K562 (cell line): ENCODE data around the gene SOX6. TPM values are rescaled to one million over a fixed set of nuclear protein-coding genes. Genes with fewer than 3 reads are reported as not detected.

Experiments
- ATAC-seq: fragments of 200-7000 bp; cut with Tn5 transposase; 3 replicates; pipeline ENCODE4 v1.9.1; 2020; ENCODE audit warnings: moderate library complexity
- BruUV-seq: library from RNA; stranded (reverse); fragments of 400-500 nt; replicated peaks from 2 replicates; lab custom pipeline; 2021; lab: Mats Ljungman, UMichigan
- CTCF ChIA-PET: fragments of 300-600 bp; formaldehyde crosslinking; extraction: SDS; loops from one replicate; lab custom pipeline; 2021; ENCODE audit warnings: low intra/inter-chr PET ratio; lab: Yijun Ruan, JAX
- POLR2A ChIA-PET: fragments of 300-600, 350-650 bp; sonication (Branson Sonifier 250); formaldehyde crosslinking; extraction: SDS; loops from one replicate; lab custom pipeline; 2021; ENCODE audit warnings: antibody characterized with exemption, inconsistent platforms; lab: Yijun Ruan, JAX
- DNase-seq, 4 experiments: peaks; one replicate each; pipeline versions ENCODE4 v3.0.0 to v3.0.0-alpha.2; 2011 to 2018; ENCODE audit warnings: low spot score in 3 of 4, mixed read lengths in 3 of 4; ENCODE audit errors: extremely low read depth in 1 of 4
- FAIRE-seq: peaks from 2 replicates; lab custom pipeline; 2011; peaks lifted over from hg19 to GRCh38; lab: Jason Lieb, UNC
- H2AFZ ChIP-seq: 2 replicates; pipeline ENCODE4 v1.6.0; 2011; ENCODE audit warnings: low read depth, low read length, control low read depth, inconsistent platforms
- H3K27ac ChIP-seq: fragments of 200-600 bp; 3 replicates; pipeline ENCODE4 v1.8.0; 2011; ENCODE audit warnings: low read depth, mild to moderate bottlenecking, control low read depth, inconsistent platforms, low read length, moderate library complexity, mixed read lengths; ENCODE audit errors: extremely low read depth
- H3K27me3 ChIP-seq, 2 experiments: fragments of 300-600 bp in 1 of 2; 2 replicates in 1 of 2; 3 replicates in 1 of 2; pipeline versions ENCODE4 v1.6.0 to v1.8.0; 2011; ENCODE audit warnings: inconsistent platforms in 2 of 2, low read length in 2 of 2, mild to moderate bottlenecking in 1 of 2, mixed read lengths in 1 of 2, moderate library complexity in 1 of 2; ENCODE audit not compliant: control insufficient read depth in 2 of 2, insufficient read depth in 2 of 2
- H3K36me3 ChIP-seq: fragments of 300-600 bp; 3 replicates; pipeline ENCODE4 v1.8.0; 2011; ENCODE audit warnings: mild to moderate bottlenecking, low read length, inconsistent platforms; ENCODE audit not compliant: control insufficient read depth, insufficient read depth
- H3K4me1 ChIP-seq, 2 experiments: fragments of 200-600 bp in 1 of 2; replicated peaks in 1 of 2; 2 replicates in 1 of 2; 3 replicates in 1 of 2; pipeline versions ENCODE4 v1.5.1 to v1.8.0; 2011; ENCODE audit warnings: inconsistent platforms in 2 of 2, low read length in 2 of 2, mild to moderate bottlenecking in 1 of 2, mixed read lengths in 1 of 2, moderate library complexity in 1 of 2; ENCODE audit not compliant: control insufficient read depth in 2 of 2, insufficient read depth in 2 of 2
- H3K4me2 ChIP-seq: 2 replicates; pipeline ENCODE4 v1.6.1; 2011; ENCODE audit warnings: low read length, control low read depth, inconsistent platforms, mixed read lengths; ENCODE audit not compliant: insufficient read depth
- H3K4me3 ChIP-seq: fragments of 200-600 bp; sonication (generic), shearing (Covaris generic); 2 replicates; pipeline ENCODE4 v1.5.1; 2016; ENCODE audit warnings: control low read depth, inconsistent platforms
- H3K79me2 ChIP-seq: fragments of 200-600 bp; 3 replicates; pipeline ENCODE4 v1.8.0; 2011; ENCODE audit warnings: low read length, inconsistent platforms; ENCODE audit not compliant: control insufficient read depth, insufficient read depth
- H3K9ac ChIP-seq, 2 experiments: 2 replicates each; pipeline versions ENCODE4 v1.6.0 to v1.6.1; 2011; ENCODE audit warnings: low read depth in 2 of 2, low read length in 2 of 2, control low read depth in 1 of 2, inconsistent platforms in 1 of 2, mild to moderate bottlenecking in 1 of 2, mixed read lengths in 1 of 2; ENCODE audit not compliant: insufficient read depth in 1 of 2
- H3K9me1 ChIP-seq: one replicate; pipeline ENCODE4 v1.6.0; 2011; ENCODE audit warnings: inconsistent platforms, mild to moderate bottlenecking, low read length, moderate library complexity; ENCODE audit not compliant: control insufficient read depth, insufficient read depth
- H3K9me3 ChIP-seq: replicated peaks from 2 replicates; pipeline ENCODE4 v1.5.1; 2011; ENCODE audit warnings: low read depth, low read length, inconsistent platforms; ENCODE audit not compliant: control insufficient read depth, insufficient read depth
- H4K20me1 ChIP-seq: replicated peaks from 2 replicates; pipeline ENCODE4 v1.6.1; 2011; ENCODE audit warnings: low read length, inconsistent platforms, mixed read lengths; ENCODE audit not compliant: control insufficient read depth, insufficient read depth
- ARID1B ChIP-seq: fragments of 450-650 bp; IDR thresholded peaks from 2 replicates; pipeline ENCODE4 v1.6.1; 2016; ENCODE audit warnings: antibody characterized with exemption, mild to moderate bottlenecking, inconsistent platforms
- CBFA2T3 ChIP-seq: fragments of 450-650 bp; IDR thresholded peaks from 2 replicates; pipeline ENCODE4 v1.6.1; 2017
- FOXM1 ChIP-seq, 2 experiments: fragments of 450-650 bp in 1 of 2; sonication (generic) in 1 of 2; formaldehyde crosslinking in 1 of 2; IDR thresholded peaks; 2 replicates each; pipeline versions ENCODE4 v1.6.1 to v1.9.0; 2017 to 2022; ENCODE audit warnings: low read depth in 2 of 2, mild to moderate bottlenecking in 2 of 2, missing genetic modification reagents in 1 of 2, moderate library complexity in 1 of 2
- GTF2E2 ChIP-seq: fragments of 200-800 bp; sonication (Bioruptor generic); IDR thresholded peaks from 2 replicates; pipeline ENCODE4 v1.6.1; 2016; ENCODE audit warnings: missing genetic modification characterization, missing compliant biosample characterization
- IRF2 ChIP-seq: sonication (generic); formaldehyde crosslinking; IDR thresholded peaks from 2 replicates; pipeline ENCODE4 v1.8.1; 2022; ENCODE audit warnings: mild to moderate bottlenecking, missing genetic modification reagents
- LEF1 ChIP-seq: fragments of 450-650 bp; IDR thresholded peaks from 2 replicates; pipeline ENCODE4 v1.6.1; 2016; ENCODE audit warnings: mild to moderate bottlenecking
- NFRKB ChIP-seq: fragments of 450-650 bp; IDR thresholded peaks from 2 replicates; pipeline ENCODE4 v1.6.1; 2016; ENCODE audit warnings: low read depth
- PHB ChIP-seq: fragments of 250-450 bp; sonication (Bioruptor Pico); IDR thresholded peaks from 2 replicates; pipeline ENCODE4 v1.5.0; 2021
- RB1 ChIP-seq: fragments of 450-650 bp; IDR thresholded peaks from 2 replicates; pipeline ENCODE4 v1.6.1; 2017; ENCODE audit warnings: low read depth, mild to moderate bottlenecking
- RBFOX2 ChIP-seq: fragments of 200-400 bp; formaldehyde crosslinking; IDR thresholded peaks from 2 replicates; pipeline ENCODE4 v1.6.1; 2017; ENCODE audit warnings: low read depth, mild to moderate bottlenecking, low read length, moderate library complexity
- STAT6 ChIP-seq: sonication (generic); formaldehyde crosslinking; IDR thresholded peaks from 2 replicates; pipeline ENCODE4 v1.8.1; 2023; ENCODE audit warnings: mild to moderate bottlenecking, missing genetic modification reagents
- TAF9B ChIP-seq: fragments of 450-650 bp; IDR thresholded peaks from 2 replicates; pipeline ENCODE4 v1.6.1; 2018; ENCODE audit warnings: mild to moderate bottlenecking; ENCODE audit not compliant: partially characterized antibody
- TBL1XR1 ChIP-seq, 2 experiments: IDR thresholded peaks; 2 replicates each; pipeline ENCODE4 v1.6.1; 2012; ENCODE audit warnings: improper control_type of control experiment in 2 of 2, low read length in 2 of 2, mild to moderate bottlenecking in 1 of 2
- USF2 ChIP-seq: sonication (generic); formaldehyde crosslinking; IDR thresholded peaks from 2 replicates; pipeline ENCODE4 v1.5.0; 2020; ENCODE audit warnings: missing genetic modification reagents
- XRCC3 ChIP-seq: fragments of 450-650 bp; IDR thresholded peaks from 2 replicates; pipeline ENCODE4 v1.6.1; 2017; ENCODE audit warnings: mild to moderate bottlenecking, moderate library complexity
- ZBTB8A ChIP-seq: fragments of 450-650 bp; IDR thresholded peaks from 2 replicates; pipeline ENCODE4 v1.6.1; 2018; ENCODE audit warnings: mild to moderate bottlenecking, moderate library complexity; ENCODE audit not compliant: partially characterized antibody
- ZC3H4 ChIP-seq: sonication (generic); formaldehyde crosslinking; IDR thresholded peaks from 2 replicates; pipeline ENCODE4 v1.9.0; 2021; ENCODE audit warnings: missing genetic modification reagents, borderline replicate concordance
- ZNF507 ChIP-seq: conservative IDR thresholded peaks from 2 replicates; pipeline ENCODE4 v1.6.1; 2017; ENCODE audit warnings: missing genetic modification characterization, missing compliant biosample characterization
- ZNF668 ChIP-seq: fragments of 250-450 bp; sonication (Bioruptor Pico); IDR thresholded peaks from 2 replicates; pipeline ENCODE4 v1.8.0; 2022; ENCODE audit warnings: mild to moderate bottlenecking, inconsistent platforms
- WGBS: fragments of 100-300 bp; shearing (Covaris generic); methylation state at CpG from one replicate; pipeline ENCODE4 v1.1.6; 2016; ENCODE audit warnings: low coverage, mixed read lengths; ENCODE audit not compliant: insufficient coverage; ENCODE audit errors: missing lambda C conversion rate; 5-methylcytosine and 5-hydroxymethylcytosine counted together
- in situ Hi-C: fragments of 300-500 bp; cut with MboI; formaldehyde crosslinking; loops from 4 replicates; pipeline ENCODE4 v1.15.0; 2018; ENCODE audit warnings: inconsistent platforms, mixed read lengths
- intact Hi-C: fragments of 100-400 bp; cut with micrococcal nuclease; formaldehyde crosslinking; loops from 2 replicates; pipeline ENCODE4 v1.14.2; 2022
- polyA plus RNA-seq, 8 experiments: library from polyadenylated mRNA; depleted of rRNA in 4 of 8; stranded (reverse) in 5 of 8; unstranded in 3 of 8; fragments of >200 nt; fragmentation: Nextera tagmentation in 2 of 8; fragmentation: Illumina TruSeq in 1 of 8; extraction: Ambion mirVana in 2 of 8; extraction: Trizol in 1 of 8; gene quantifications; 2 replicates each; pipeline versions ENCODE4 v1.2.1 to v1.2.3, GENCODE V29; 2011 to 2014; ENCODE audit warnings: inconsistent platforms in 1 of 8, missing spikeins in 1 of 8
- total RNA-seq, 7 experiments: library from RNA; depleted of rRNA in 6 of 7; stranded (reverse); fragments of >200 nt in 6 of 7; fragmentation: Illumina TruSeq in 2 of 7; extraction: Trizol in 2 of 7; gene quantifications; 2 replicates each; pipeline versions ENCODE4 v1.2.1 to v1.2.3, GENCODE V29; 2011 to 2021; ENCODE audit warnings: low replicate concordance in 1 of 7
- TF ChIP-seq, protein P1 (sequence below): fragments of 200-800 bp; sonication (Bioruptor generic); IDR thresholded peaks from 2 replicates; pipeline ENCODE4 v1.6.1; 2017; ENCODE audit warnings: missing genetic modification characterization, missing compliant biosample characterization

The SOX6 gene
- total and polyA plus RNA-seq, 9 of the 15 experiments (the other 6 are each of a cell fraction or from before 2014, with no cell fraction given): 0.89 to 8.7 (median 5.7) TPM

DNA sequence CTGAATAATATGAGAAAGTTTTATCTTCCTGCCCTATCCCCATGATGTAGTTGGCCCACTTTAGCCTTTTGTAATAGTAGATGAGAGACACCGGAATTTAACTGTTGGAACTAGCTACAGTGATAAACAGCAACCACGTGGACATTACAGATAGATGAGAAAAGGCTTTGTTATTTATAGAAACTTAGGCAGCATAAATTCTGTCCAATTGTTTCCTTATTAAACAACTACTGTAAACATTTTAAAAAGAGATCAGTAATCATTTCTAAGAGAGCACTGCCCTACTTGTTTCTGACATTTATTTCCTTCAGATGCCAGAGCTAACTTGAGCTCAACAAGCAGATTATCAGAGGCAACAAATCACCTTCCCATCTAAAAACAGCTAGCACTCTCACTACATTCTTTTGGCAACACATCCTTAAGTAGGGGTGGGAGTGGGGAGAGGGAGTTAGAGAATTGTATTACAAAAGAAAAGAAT lies 63.1 kb downstream of the SOX6 start:
- CTCF ChIA-PET: no interaction called here
- H4K20me1 ChIP-seq: no peaks in the 10 kb centered on the region
- no peaks in the 10 kb centered on the region for H3K27me3 ChIP-seq
- H3K9ac ChIP-seq: peak overlapping the region in 1 of 2 experiments; percentile 48; a peak in 2 of 4 replicates
- 0% methylated on average over 2 of the region's 2 CpGs for WGBS
- DNase-seq (peak in 2 of 4 experiments; percentile 25 to 70), ATAC-seq (peak; percentile 67), FAIRE-seq (peak; percentile 23)
- POLR2A ChIA-PET: interaction anchor here (0.6 to 1.3 kb wide), 3 partner anchors 67 to 622 kb away, joined by 3 to 5 read pairs (median 3); no protein-coding TSS in a partner anchor
- peak overlapping the region; percentile 79 for H2AFZ ChIP-seq
- H3K4me2 ChIP-seq: peak overlapping the region; percentile 23; the same call in 1 of the 2 replicates
- in situ Hi-C loops: no loop called here
- H3K9me3 ChIP-seq: no peaks in the 10 kb centered on the region
- H3K27ac ChIP-seq: peak overlapping the region; percentile 71
- 0 out of 3 replicates have a peak, but pooled peaks cover 6% of the 10 kb centered on the region for H3K79me2 ChIP-seq
- no peaks in the 10 kb centered on the region for H3K36me3 ChIP-seq
- BruUV-seq: no TSS peak
- intact Hi-C loops: no loop called here
- H3K4me3 ChIP-seq: no peak overlapping the region
- peaks cover 0 to 48% of the 10 kb centered on the region in 2 experiments; a peak in 4 of 5 replicates for H3K4me1 ChIP-seq
- no peaks in the 10 kb centered on the region for H3K9me1 ChIP-seq
- no peak for TF ChIP-seq IRF2 (CRISPR knock-in tag)
- no peak for TF ChIP-seq USF2 (CRISPR knock-in tag)
- TF ChIP-seq RB1: no peak
- no peak for TF ChIP-seq PHB
- TF ChIP-seq GTF2E2 (tag): 0 out of 2 replicates have a peak, but pooled peaks have one; percentile 25
- TF ChIP-seq STAT6 (CRISPR knock-in tag): no peak
- TF ChIP-seq ZNF507 (tag): no peak
- TF ChIP-seq NFRKB: no peak
- no peak for TF ChIP-seq ZNF668 (CRISPR knock-in tag)
- TF ChIP-seq XRCC3: no peak
- no peak for TF ChIP-seq TBL1XR1 (IDR thresholded peaks at IDR 0.05; ENCODE audit: low read length in 2 of 2)
- peak; percentile 0 for TF ChIP-seq TAF9B
- TF ChIP-seq RBFOX2: no peak
- TF ChIP-seq CBFA2T3: peak; percentile 63
- TF ChIP-seq ZC3H4 (CRISPR knock-in tag): no peak
- no peak for TF ChIP-seq ZBTB8A
- TF ChIP-seq, protein P1, sequence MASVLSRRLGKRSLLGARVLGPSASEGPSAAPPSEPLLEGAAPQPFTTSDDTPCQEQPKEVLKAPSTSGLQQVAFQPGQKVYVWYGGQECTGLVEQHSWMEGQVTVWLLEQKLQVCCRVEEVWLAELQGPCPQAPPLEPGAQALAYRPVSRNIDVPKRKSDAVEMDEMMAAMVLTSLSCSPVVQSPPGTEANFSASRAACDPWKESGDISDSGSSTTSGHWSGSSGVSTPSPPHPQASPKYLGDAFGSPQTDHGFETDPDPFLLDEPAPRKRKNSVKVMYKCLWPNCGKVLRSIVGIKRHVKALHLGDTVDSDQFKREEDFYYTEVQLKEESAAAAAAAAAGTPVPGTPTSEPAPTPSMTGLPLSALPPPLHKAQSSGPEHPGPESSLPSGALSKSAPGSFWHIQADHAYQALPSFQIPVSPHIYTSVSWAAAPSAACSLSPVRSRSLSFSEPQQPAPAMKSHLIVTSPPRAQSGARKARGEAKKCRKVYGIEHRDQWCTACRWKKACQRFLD (CRISPR knock-in tag): no peak
- peak; percentile 45; the same call in 1 of the 2 replicates for TF ChIP-seq LEF1
- TF ChIP-seq FOXM1 (IDR thresholded peaks at IDR 0.05; ENCODE audit: low read depth): no peak; the same call in 1 of the 2 replicates
- no peak for TF ChIP-seq FOXM1 (CRISPR knock-in tag; IDR thresholded peaks at IDR 0.05; ENCODE audit: low read depth)
- peak; percentile 64; the same call in 1 of the 2 replicates for TF ChIP-seq ARID1B
